Activated naive CD4-positive, alpha-beta T cell treated with anti-CD3 and anti-CD28 coated beads for 36 hours (primary cell): Measurements from ENCODE around the gene AACS. TPM values are rescaled to one million over a fixed set of nuclear protein-coding genes. Genes with fewer than 3 reads are reported as not detected.

Experiments used
- CTCF ChIA-PET: fragments of 350-600 bp; sonication (Branson Sonifier 250); formaldehyde crosslinking; loops from one replicate; lab custom pipeline; 2021; ENCODE audit warnings: antibody characterized with exemption; lab: Charles Lee
- DNase-seq: peaks from one replicate; pipeline ENCODE4 v3.0.0-alpha.2; 2020
- H3K27ac Mint-ChIP-seq: one replicate; pipeline ENCODE4 v1.8.0; 2021; ENCODE audit warnings: mild to moderate bottlenecking, mixed read lengths
- H3K27me3 Mint-ChIP-seq: one replicate; pipeline ENCODE4 v1.8.0; 2021; ENCODE audit warnings: low read depth, mixed read lengths
- H3K36me3 Mint-ChIP-seq: one replicate; pipeline ENCODE4 v1.8.0; 2021; ENCODE audit warnings: low read depth, mixed read lengths
- H3K4me1 Mint-ChIP-seq: one replicate; pipeline ENCODE4 v1.8.0; 2021; ENCODE audit warnings: low read depth, mixed read lengths
- H3K4me3 Mint-ChIP-seq: one replicate; pipeline ENCODE4 v1.8.0; 2021; ENCODE audit warnings: mild to moderate bottlenecking, moderate library complexity, mixed read lengths
- H3K9me3 Mint-ChIP-seq: one replicate; pipeline ENCODE4 v1.8.0; 2021; ENCODE audit warnings: mixed read lengths
- intact Hi-C: fragments of 100-400 bp; cut with micrococcal nuclease; formaldehyde crosslinking; loops from one replicate; pipeline ENCODE4 v1.15.1; 2023
- total RNA-seq, 2 experiments: library from RNA; stranded (reverse); gene quantifications; one replicate each; pipeline ENCODE4 v1.2.3, GENCODE V29; 2021

The AACS gene
- total RNA-seq, 2 experiments from 2014 or later, result 10.6 to 11.2 TPM

DNA sequence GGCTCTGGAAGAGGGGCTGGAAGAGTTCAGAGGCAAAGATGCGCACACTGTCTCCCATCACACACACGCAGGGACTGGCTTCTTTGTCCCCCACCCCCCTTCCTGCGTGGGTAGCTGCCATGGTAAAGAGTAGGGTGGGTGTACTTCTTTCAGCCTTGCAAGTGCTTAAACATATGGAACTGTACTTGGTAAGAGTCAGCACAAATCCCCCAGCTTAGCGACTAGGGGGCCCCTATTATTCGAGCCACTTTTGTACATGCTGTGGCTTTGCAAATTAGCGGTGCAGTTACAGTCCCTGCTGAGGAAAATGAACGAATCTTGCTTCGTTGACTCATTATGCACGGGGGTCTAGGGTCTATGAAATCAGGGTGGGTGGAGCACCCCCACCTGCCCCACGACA lies 123.8 kb downstream of the AACS start:
- peak overlapping the region; percentile 21 for H3K4me3 Mint-ChIP-seq
- CTCF ChIA-PET, result interaction anchor here (2.1 kb wide), 1 partner anchor 14 kb away, joined by 8 read pairs; no protein-coding TSS in a partner anchor
- peaks cover 44% of the 10 kb centered on the region for H3K27me3 Mint-ChIP-seq
- H3K27ac Mint-ChIP-seq, result no peak overlapping the region
- intact Hi-C loops, result loop anchor here (10.0 kb wide), 2 partner anchors 346 to 1686 kb away; no protein-coding TSS in a partner anchor
- H3K9me3 Mint-ChIP-seq, result no peaks in the 10 kb centered on the region
- peaks cover 2% of the 10 kb centered on the region for H3K4me1 Mint-ChIP-seq
- DNase-seq, result no peak
- no peaks in the 10 kb centered on the region for H3K36me3 Mint-ChIP-seq

GRCh38 chr12:125189502-125189901 lies 124.3 kb downstream of the AACS start:
- Mint-ChIP-seq H3K27me3 (peaks cover 43% of the 10 kb centered on the region), H3K4me3 (no peak overlapping the region), H3K36me3 (no peaks in the 10 kb centered on the region), H3K9me3 (no peaks in the 10 kb centered on the region), H3K4me1 (peaks cover 2% of the 10 kb centered on the region), H3K27ac (no peak overlapping the region)
- no peak for DNase-seq
- intact Hi-C loops, result loop anchor here (10.0 kb wide), 2 partner anchors 345 to 1685 kb away; no protein-coding TSS in a partner anchor
- CTCF ChIA-PET, result no interaction called here

DNA sequence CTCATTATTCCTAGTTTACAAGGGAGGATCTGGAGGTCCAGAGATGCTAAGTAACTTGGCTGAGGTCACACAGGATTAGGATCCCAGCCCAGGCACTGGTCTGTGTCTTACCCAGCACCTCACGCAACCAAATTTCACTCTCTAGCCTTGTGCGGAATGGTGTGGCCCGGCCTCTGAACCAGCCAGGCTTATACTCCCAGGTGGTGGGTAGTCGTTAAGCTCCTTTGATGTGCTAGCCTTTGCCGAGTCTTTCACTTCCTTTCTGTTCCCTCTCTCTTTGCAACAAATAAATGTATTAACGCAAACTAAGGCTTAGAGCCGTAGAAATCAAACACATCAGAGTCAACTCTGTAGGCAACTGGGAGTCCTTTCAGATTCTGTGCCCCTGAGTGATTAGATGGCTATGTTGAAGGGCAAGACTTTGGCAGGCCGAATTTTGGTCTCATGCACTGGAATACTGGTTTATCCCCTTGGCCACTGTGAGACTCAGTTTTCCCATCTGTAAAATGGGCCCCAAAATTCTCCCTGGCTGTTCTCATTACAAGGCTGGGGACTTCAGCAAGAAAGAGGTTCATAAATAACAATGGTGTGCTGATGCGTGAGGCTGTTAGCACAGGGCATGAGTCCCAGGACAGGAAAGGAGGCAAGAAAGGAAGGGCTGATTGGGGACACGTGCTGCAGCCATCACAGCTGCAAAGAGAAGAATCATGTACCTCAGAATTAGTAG lies 126.3 kb downstream of the AACS start:
- Mint-ChIP-seq H3K9me3 (no peaks in the 10 kb centered on the region), H3K4me1 (no peaks in the 10 kb centered on the region), H3K27ac (no peak overlapping the region), H3K4me3 (no peak overlapping the region), H3K27me3 (peaks cover 41% of the 10 kb centered on the region), H3K36me3 (no peaks in the 10 kb centered on the region)
- DNase-seq, result no peak
- CTCF ChIA-PET, result no interaction called here
- intact Hi-C loops, result no loop called here

- CTCF ChIA-PET, result interaction anchor here (1.1 kb wide), 1 partner anchor 10 kb away, joined by 3 read pairs; no protein-coding TSS in a partner anchor
- no peaks in the 10 kb centered on the region for H3K4me1 Mint-ChIP-seq
- peaks cover 35% of the 10 kb centered on the region for H3K27me3 Mint-ChIP-seq
- H3K4me3 Mint-ChIP-seq, result no peak overlapping the region
- DNase-seq, result no peak
- no peaks in the 10 kb centered on the region for H3K36me3 Mint-ChIP-seq
- no peaks in the 10 kb centered on the region for H3K9me3 Mint-ChIP-seq
- intact Hi-C loops, result no loop called here
- H3K27ac Mint-ChIP-seq, result no peak overlapping the region
These were observed 127.5 kb downstream of the AACS start for GRCh38 chr12:125192690-125193221.

Other genes starting within 250 kb of the AACS start
- 10 to 100 TPM; 18.2 to 18.3 TPM for gene SCARB1, start 201.6 kb upstream of the AACS start, total RNA-seq
- 1,000 to 10,000 TPM; 1,036 to 1,066 TPM for gene UBC, start 150.8 kb upstream of the AACS start, total RNA-seq
- gene DHX37, start 76.3 kb upstream of the AACS start, total RNA-seq, result 10 to 100 TPM; 21.7 to 23.0 TPM
- 10 to 100 TPM; 19.4 to 19.6 TPM for gene BRI3BP, start 71.8 kb upstream of the AACS start, total RNA-seq
- not detected for gene TMEM132B, start 121.0 kb downstream of the AACS start, total RNA-seq